ENCODE results near the gene THUMPD3.

- TF ChIP-seq CTCF (IDR thresholded peaks at IDR 0.05) (no peak), POLR2A (IDR thresholded peaks at IDR 0.05) (no peak)
These were observed 6.7 kb downstream of the THUMPD3 start for GRCh38 chr3:9369508-9369907.
